ENCODE results near the gene TSPAN9.

DNA sequence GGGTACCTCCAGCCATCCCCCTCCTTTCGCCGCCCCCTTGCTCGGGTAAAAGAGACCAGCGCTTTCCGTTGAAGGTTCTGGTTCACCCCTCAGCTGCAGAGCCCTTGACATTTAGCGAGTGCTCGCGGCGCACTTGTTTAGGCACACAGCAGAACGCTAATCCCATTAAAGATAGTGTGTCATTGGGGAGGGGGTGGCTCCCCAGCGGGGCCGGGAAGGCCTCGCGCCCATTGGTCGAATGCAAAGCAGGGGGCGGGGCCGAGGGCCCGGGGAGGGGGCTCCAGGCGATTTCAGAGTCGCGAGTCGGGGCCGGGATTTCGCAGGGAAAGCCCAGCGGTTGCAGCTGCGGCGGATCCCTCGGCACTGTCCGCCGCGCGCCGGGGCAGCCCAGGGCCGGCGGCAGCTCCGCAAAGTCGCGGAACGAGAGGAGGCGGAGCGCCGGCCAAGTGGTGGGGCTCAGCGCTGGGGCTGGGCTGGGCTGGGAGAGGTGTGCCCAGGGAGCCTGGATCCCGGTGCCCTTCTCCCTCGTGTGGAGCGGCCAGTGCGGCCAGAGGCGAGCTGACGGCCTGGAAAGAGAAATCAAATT is 122.9 kb downstream of the TSPAN9 start:
- TF ChIP-seq GATA3 (IDR thresholded peaks at IDR 0.05; ENCODE audit: low read depth, low read length) (no peak), GATA2 (IDR thresholded peaks at IDR 0.05; ENCODE audit: low read depth, low read length) (no peak)

All from SH-SY5Y (cell line).